Activated CD8-positive, alpha-beta memory T cell treated with anti-CD3 and anti-CD28 coated beads, Interleukin-2, amount 50 U/mL, for 1 hour (primary cell): ENCODE results near the gene RNLS.

Experiments used
- DNase-seq: peaks from one replicate; pipeline ENCODE4 v3.0.0-alpha.2; 2020; ENCODE audit errors: extremely low read depth

The RNLS gene

DNA sequence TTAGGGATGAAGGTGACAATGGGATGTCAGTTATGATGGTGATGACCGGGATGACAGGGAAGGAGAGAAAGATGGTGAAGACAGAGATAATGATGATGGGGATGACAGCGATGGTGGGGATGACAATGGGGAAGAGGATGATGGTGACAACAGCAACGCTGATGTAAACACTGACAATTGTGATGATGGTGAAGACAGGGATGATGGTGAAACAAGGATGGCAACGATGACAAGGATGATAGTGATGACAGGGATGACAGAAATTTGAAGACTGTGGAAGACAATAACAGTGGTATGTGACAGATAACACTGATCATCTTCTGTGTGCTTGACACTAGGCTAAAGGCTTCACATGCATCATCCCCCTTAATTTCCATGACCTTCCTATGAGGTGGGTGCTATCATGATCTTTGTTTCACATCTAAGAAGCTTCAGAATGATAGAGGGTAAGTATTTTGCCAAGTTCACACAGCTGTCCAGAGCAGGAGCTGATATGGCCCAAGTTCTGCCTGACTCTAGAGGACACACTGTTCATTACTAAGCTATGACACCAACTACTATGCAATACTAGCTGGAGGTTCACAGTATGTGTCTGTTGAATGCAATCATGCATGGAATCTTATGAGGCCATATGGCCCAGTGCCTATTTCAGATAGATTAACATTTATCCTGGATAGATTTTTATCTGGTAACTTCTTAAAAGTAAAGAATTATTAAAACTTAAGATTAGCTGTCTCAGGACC lies 105.6 kb downstream of the RNLS start:
- no peak for DNase-seq

- no peak for DNase-seq
These were observed 108.0 kb downstream of the RNLS start for GRCh38 chr10:88474884-88475844.

GRCh38 chr10:88473989-88474883 lies 108.9 kb downstream of the RNLS start:
- DNase-seq = no peak

DNA sequence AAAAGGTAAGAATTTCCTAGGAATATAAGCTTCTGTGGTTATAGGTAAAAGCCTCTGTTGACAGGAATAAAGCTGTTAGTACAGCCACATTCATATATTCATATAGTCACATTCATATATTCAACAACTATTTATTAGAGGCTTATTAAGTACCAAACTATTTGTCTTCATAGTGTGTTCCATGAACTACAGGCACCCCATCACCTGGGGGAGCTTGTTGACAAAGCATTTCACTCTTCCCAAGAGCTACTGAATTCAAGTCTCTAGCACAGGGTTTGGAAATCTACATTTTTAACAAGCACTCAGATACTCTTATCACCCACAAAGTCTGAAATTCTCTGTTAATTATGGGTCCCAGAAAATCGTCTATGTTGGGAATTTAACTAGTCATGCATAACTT lies 110.6 kb downstream of the RNLS start:
- DNase-seq = no peak

GRCh38 chr10:88471899-88472298 lies 111.2 kb downstream of the RNLS start:
- DNase-seq = no peak

DNA sequence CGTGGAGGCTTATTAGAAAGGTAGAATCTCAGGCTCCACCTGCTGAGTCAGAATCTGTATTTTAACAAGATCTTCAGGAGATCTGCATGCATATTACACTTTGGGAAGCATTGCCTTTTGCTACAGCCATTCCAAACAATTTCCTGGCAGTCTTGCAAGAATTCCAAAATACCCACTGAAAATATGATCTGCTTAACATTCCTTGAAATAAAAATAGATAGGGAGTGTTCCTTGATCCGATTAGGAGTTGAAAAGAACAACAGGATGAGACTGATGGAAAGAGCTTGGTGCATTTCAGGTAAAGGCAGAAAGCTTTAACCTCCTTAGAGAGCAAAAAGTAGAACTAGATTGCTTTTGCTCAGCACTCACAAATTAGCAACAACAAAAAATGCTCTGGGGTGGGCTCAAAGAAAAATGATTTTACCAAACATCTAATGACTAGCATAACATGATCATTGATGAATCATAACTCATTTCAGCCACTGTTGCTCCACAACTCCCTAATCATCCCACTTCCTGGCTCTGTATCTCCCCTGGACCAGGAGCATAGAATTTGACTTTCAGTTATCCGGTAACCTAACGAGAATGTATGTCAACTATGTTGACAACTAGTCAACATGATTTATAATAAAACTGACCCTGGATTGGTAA lies 115.2 kb downstream of the RNLS start:
- no peak for DNase-seq

- no peak for DNase-seq
These were observed 116.3 kb downstream of the RNLS start for GRCh38 chr10:88466786-88467185.

DNA sequence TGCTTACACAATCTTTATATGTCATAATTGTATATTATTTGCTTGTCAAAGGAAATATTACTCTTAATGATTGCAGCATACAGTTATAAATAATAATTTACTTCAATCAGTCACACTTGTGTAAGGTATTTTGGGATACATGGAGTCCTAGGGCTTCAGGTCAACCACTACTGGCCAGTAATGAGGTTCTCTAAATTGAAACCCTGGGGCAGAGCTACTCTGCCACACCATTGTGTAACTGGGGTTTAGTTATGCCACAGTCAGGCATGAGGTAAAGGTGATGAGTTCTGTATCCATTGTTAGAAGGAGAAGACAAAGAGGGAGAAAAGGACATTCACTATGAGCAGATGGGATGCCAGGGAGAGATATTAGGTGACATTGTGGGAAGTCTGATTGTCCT lies 117.4 kb downstream of the RNLS start:
- no peak for DNase-seq

DNA sequence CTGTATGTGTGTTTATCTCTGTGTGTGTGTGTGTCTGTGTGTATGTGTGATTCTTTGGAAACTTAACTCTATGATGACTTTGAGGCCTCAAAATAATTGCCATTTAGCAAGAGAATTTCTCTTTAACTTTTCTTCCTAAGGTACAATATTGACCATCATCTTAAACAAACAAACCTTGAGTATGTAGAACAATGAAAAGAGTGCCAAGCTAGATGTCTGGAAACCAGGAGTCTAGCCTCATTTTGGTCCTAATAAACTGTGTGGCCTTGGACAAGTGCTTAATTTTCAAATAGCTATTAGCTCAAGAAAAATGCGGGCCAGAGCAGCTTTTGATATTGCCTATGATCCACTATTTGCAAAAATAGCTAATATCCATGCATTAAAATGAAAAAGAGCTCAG lies 119.3 kb downstream of the RNLS start:
- DNase-seq = no peak

DNA sequence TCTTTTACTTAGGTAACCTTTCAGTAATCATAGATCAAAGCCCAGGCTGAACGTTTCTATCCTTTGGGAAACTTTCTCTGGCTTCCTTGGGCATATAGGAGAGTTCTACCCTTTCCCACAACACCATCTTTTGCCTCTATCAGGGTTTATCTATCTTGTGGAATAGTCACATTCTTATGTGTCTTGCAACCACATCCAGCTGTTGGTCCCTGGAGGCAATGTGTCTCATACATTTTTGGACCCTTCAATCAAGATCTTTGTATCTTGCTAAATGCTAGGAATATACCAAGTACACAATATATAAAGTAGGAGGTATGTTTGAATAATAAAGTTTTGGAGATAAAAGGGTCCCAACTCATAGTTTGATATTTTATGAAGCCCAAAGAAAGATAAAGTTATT lies 121.7 kb downstream of the RNLS start:
- DNase-seq = no peak

- DNase-seq = no peak
These were observed 123.6 kb downstream of the RNLS start for GRCh38 chr10:88459530-88459929.

GRCh38 chr10:88458209-88458608 lies 124.9 kb downstream of the RNLS start:
- no peak for DNase-seq

GRCh38 chr10:88457660-88458059 lies 125.5 kb downstream of the RNLS start:
- no peak for DNase-seq

- DNase-seq = no peak
These were observed 126.4 kb downstream of the RNLS start for GRCh38 chr10:88456730-88457129.

GRCh38 chr10:88455831-88456230 lies 127.3 kb downstream of the RNLS start:
- no peak for DNase-seq

GRCh38 chr10:88450201-88450600 lies 132.9 kb downstream of the RNLS start:
- DNase-seq = no peak

DNA sequence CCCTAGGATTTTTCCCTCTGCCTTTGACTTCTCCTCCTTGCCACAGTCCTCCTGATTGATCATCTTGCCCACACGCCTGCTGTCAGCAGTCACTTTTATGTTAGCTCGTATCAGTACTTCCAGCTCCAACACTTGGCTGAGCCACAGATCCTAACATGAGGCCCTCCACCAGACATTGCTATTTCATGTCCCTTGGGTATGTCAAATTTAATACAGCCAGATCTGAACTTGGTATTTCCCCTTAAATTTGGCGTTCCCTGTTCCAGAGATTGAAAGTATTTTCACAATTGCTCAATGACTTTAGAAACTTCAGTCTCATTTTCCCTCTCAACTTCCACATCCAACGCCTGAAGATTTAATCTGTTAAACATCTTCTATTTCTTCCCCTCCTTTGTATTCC lies 140.4 kb downstream of the RNLS start:
- DNase-seq = no peak

DNA sequence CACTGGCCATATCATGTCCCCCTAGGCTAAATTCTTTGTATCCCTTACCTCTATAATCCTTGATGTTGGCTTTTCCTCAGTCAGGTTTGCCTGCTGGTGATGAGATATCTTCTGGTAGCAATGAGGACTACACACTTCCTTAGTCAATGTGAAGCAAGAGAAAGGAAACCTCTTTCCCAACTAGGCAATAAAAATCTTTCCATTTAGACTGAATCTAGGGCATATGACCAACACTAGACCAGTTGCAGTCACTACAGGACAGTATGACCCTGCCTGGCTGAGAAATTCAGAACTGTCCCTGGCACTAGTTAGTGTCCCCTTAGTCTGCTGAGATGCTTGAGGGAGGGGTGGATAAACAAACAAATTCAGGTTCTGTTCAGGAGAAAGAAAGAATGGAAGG lies 142.6 kb downstream of the RNLS start:
- no peak for DNase-seq

DNA sequence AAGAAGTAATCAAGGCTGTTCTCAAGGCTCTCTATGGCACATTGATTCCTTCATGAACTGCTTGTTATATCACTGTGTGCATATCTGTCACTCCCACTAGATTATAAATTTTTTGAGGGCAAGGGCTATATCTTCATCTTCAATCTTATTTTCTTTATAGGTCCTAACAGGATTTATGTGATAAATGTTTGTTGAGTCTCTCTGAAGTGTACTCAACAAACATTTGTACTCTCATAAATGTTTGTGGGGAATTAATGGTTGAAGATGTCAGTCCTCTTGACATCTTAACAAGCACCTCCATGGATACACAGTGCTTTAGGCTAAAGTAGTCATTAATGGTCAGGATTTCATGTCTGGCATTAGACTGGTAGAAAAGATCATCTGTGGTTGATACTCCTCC lies 143.2 kb downstream of the RNLS start:
- no peak for DNase-seq

DNA sequence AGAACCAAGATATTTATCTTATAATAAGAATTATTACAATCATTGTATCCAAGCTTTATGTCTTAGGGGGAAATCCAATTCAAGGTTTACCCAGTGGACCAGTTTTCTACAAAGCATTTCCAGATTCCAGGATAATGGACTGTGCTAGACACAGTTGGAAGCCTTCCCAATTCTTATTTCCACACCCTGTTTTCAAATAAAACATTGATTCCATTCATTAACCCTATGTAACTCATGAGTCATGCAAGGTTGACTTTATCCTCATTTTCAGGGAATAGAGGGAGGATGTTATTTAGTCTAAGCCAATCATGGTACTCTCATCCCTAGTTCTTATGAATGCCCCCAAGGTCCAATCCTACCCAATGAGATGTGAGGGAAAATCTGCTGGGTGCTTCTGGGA lies 145.7 kb downstream of the RNLS start:
- DNase-seq = no peak

GRCh38 chr10:88433565-88434186 lies 149.4 kb downstream of the RNLS start:
- no peak for DNase-seq
